COR-L47 (cell line): Measurements from ENCODE around the gene AK1.

Experiments used
- DNase-seq: peaks from one replicate; lab custom pipeline; 2025; lab: John Stamatoyannopoulos, UW

AK1 gene

GRCh38 chr9:127816728-127817127 lies 60.7 kb downstream of the AK1 start:
- no peak for DNase-seq
